NAMALWA (cell line): Measurements from ENCODE around the gene OLA1.

ENCODE experiments used
- DNase-seq: peaks from one replicate; pipeline ENCODE4 v3.0.0-alpha.2; 2015; ENCODE audit warnings: low spot score

Gene OLA1

DNA sequence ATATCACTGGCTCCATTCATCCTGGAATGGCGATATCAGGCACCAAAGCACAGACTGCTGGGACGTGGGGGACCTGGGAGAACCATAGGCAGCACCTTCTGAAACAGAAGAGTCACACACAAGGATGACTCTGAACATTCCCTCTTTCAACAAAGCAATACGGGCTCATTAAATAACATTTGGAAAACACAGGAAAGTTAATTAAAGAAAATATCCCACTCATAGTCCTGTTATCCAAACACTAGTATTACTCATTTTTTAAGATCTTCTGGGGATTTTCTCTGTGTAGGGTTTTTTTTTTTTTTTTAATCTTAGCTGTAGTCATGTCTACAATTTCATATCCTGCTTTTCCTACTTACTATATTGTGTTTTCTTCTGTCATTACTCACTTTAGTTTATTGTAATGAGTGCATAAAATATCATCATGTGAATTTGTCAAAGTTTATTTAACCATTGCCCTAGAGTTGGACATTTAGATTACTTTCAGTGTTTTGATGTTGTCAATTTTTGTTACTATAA, 213.2 kb downstream of the OLA1 start:
- no peak for DNase-seq

DNA sequence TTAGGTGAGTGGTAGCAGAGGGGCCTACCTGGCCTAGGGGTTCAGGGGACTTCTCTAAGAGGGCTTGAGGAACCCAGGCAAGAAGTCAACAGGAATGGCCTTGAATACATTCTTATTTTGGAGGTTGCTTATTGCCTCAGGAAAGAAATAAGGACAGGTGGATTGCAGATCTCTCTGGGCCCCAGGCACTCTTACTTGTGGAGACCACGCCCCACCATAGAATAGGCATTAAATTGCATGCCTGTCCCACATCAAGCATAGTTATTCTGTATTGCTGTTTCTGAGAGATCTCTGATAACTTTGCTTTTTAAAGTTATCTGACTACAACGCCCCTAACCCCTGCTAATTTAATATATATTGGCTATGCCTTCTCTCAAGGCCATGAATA, 215.2 kb downstream of the OLA1 start:
- no peak for DNase-seq

DNA sequence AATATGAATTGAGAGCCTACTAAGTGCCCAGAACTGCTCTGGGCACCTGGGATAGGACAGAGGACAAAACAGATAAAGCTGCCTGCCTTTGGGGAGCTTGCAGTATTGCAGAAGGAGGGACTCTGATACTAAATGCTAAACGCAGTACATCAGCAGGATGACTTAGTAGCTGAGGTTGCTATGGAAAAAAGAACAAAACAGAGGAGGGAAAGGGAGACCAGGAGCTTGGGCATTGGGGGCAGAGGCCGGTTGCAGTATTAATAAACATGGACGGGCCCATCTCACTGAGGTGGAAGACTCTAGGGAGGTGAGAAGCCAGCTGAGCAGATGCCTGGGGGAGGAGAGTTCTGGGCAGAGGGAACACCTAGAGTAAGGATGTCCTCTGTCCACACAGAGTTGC, 217.1 kb downstream of the OLA1 start:
- DNase-seq: no peak

- DNase-seq: no peak
These were observed 219.4 kb downstream of the OLA1 start for GRCh38 chr2:174028935-174029334.

DNA sequence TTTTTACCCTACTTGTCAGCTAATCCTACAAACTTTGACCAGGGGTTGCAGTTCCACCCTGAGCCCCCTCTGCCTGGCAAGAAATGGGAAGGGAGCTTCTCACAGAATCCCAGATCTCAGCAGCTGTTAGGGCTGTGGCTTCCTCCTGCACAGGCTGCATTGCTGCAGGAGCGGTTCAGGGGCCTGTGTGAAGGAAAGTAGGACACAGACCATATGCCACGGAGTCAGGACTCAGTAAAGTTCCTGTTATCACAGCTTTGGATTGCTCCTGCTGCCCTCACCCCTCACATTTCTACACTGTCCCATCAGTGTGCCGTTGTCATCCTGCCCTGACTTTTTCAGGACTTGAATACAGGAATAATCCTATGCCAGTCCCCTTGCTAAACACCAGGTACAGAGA, 220.4 kb downstream of the OLA1 start:
- DNase-seq: no peak

- no peak for DNase-seq
These were observed 222.0 kb downstream of the OLA1 start for GRCh38 chr2:174026122-174026845.

- no peak for DNase-seq
These were observed 222.8 kb downstream of the OLA1 start for GRCh38 chr2:174025271-174026121.

GRCh38 chr2:174024524-174025270, 223.6 kb downstream of the OLA1 start:
- DNase-seq: no peak

GRCh38 chr2:174023591-174024523, 224.5 kb downstream of the OLA1 start:
- DNase-seq: no peak
